B cell (primary cell): Measurements from ENCODE around the gene CSF1. TPM values are rescaled to one million over a fixed set of nuclear protein-coding genes. Genes with fewer than 3 reads are reported as not detected.

Experiments
- ATAC-seq: fragments of 200-7000 bp; cut with Tn5 transposase; one replicate; pipeline ENCODE4 v1.10.0; 2021; ENCODE audit warnings: low read depth, mild to moderate bottlenecking, moderate number of reproducible peaks, moderate library complexity
- CTCF ChIA-PET: fragments of 350-600 bp; sonication (Branson Sonifier 250); formaldehyde crosslinking; loops from one replicate; lab custom pipeline; 2021; ENCODE audit warnings: antibody characterized with exemption, inconsistent platforms; lab: Charles Lee
- POLR2A ChIA-PET: fragments of 350-600 bp; sonication (Branson Sonifier 250); formaldehyde crosslinking; loops from one replicate; lab custom pipeline; 2021; ENCODE audit warnings: antibody characterized with exemption; lab: Charles Lee
- DNase-seq: peaks from one replicate; pipeline ENCODE4 v3.0.0; 2013
- H2AFZ ChIP-seq: 2 replicates; pipeline ENCODE4 v1.6.1; 2012; ENCODE audit warnings: mild to moderate bottlenecking, low read depth, low read length; ENCODE audit not compliant: insufficient read depth, poor library complexity, severe bottlenecking
- H3K27ac ChIP-seq, 2 donors: 1 replicate in 1 of 2; 2 replicates in 1 of 2; pipeline ENCODE4 v1.5.1; 2012 to 2013; ENCODE audit warnings: low read length in 2 of 2, mild to moderate bottlenecking in 2 of 2, moderate library complexity in 1 of 2
- H3K27me3 ChIP-seq, 4 experiments: fragments of 200-600 bp in 1 of 4; sonication (generic) in 1 of 4; replicated peaks in 1 of 4; 1 replicate in 2 of 4; 2 replicates in 2 of 4; pipeline versions ENCODE4 v1.6.1 to v1.7.0; 2013 to 2016; ENCODE audit warnings: low read length in 3 of 4, mild to moderate bottlenecking in 2 of 4, mixed read lengths in 1 of 4, moderate library complexity in 1 of 4; ENCODE audit not compliant: insufficient read depth in 4 of 4, control insufficient read depth in 3 of 4; ENCODE audit errors: control extremely low read depth in 1 of 4
- H3K36me3 ChIP-seq, 2 experiments: replicated peaks in 1 of 2; 1 replicate in 1 of 2; 2 replicates in 1 of 2; pipeline versions ENCODE4 v1.6.1 to v1.7.1; 2013; ENCODE audit warnings: low read length in 1 of 2; ENCODE audit not compliant: insufficient read depth in 2 of 2, control insufficient read depth in 1 of 2; ENCODE audit errors: control extremely low read depth in 1 of 2, extremely low read depth in 1 of 2
- H3K4me1 ChIP-seq, 2 donors: fragments of 200-600 bp in 1 of 2; sonication (generic) in 1 of 2; 1 replicate in 1 of 2; 2 replicates in 1 of 2; pipeline versions ENCODE4 v1.5.1 to v1.6.1; 2013 to 2017; ENCODE audit warnings: low read length in 2 of 2; ENCODE audit not compliant: control insufficient read depth in 2 of 2, insufficient read depth in 2 of 2
- H3K4me2 ChIP-seq: replicated peaks from 2 replicates; pipeline ENCODE3; 2012; ENCODE audit warnings: mild to moderate bottlenecking, low read depth, low read length; ENCODE audit not compliant: poor library complexity, severe bottlenecking
- H3K4me3 ChIP-seq, 5 experiments: fragments of 200-600 bp in 1 of 5; sonication (generic) in 1 of 5; 1 replicate in 3 of 5; 2 replicates in 2 of 5; pipeline versions ENCODE4 v1.5.1 to v1.7.0; 2011 to 2016; ENCODE audit warnings: low read length in 4 of 5, mild to moderate bottlenecking in 4 of 5, low read depth in 2 of 5, control low read depth in 1 of 5, moderate library complexity in 1 of 5; ENCODE audit not compliant: insufficient read depth in 1 of 5; ENCODE audit errors: control extremely low read depth in 1 of 5, extremely low read depth in 1 of 5
- H3K79me2 ChIP-seq: fragments of 200-600 bp; sonication (generic); one replicate; pipeline ENCODE4 v1.6.0; 2016; ENCODE audit warnings: low read length; ENCODE audit not compliant: control insufficient read depth, insufficient read depth
- H3K9ac ChIP-seq: fragments of 200-600 bp; sonication (generic); 2 replicates; pipeline ENCODE4 v1.6.1; 2017; ENCODE audit warnings: mild to moderate bottlenecking, low read length, moderate library complexity
- H3K9me3 ChIP-seq, 3 donors: one replicate each; pipeline versions ENCODE4 v1.6.1 to v1.7.1; 2013; ENCODE audit warnings: low read length in 2 of 3; ENCODE audit not compliant: control insufficient read depth in 2 of 3, insufficient read depth in 1 of 3; ENCODE audit errors: control extremely low read depth in 1 of 3
- H4K20me1 ChIP-seq: 2 replicates; pipeline ENCODE4 v1.6.0; 2012; ENCODE audit warnings: mild to moderate bottlenecking, low read length; ENCODE audit not compliant: insufficient read depth, control insufficient read depth, poor library complexity, severe bottlenecking
- H3K27ac Mint-ChIP-seq: one replicate; pipeline ENCODE4 v1.8.0; 2021; ENCODE audit warnings: mixed read lengths
- H3K27me3 Mint-ChIP-seq: one replicate; pipeline ENCODE4 v1.8.0; 2021; ENCODE audit warnings: mixed read lengths
- H3K4me1 Mint-ChIP-seq: one replicate; pipeline ENCODE4 v1.8.0; 2021; ENCODE audit warnings: mixed read lengths
- H3K4me3 Mint-ChIP-seq: one replicate; pipeline ENCODE4 v1.8.0; 2021; ENCODE audit warnings: mixed read lengths
- H3K9me3 Mint-ChIP-seq: one replicate; pipeline ENCODE4 v1.8.0; 2022; ENCODE audit warnings: mixed read lengths; ENCODE audit not compliant: insufficient read depth
- CTCF ChIP-seq: fragments of 200-600 bp; IDR thresholded peaks from one replicate; pipeline ENCODE4 v1.8.0; 2022; ENCODE audit warnings: antibody characterized with exemption, mild to moderate bottlenecking
- EZH2 ChIP-seq: IDR thresholded peaks from 2 replicates; pipeline ENCODE4 v1.6.1; 2012; ENCODE audit warnings: borderline replicate concordance, low read depth, mild to moderate bottlenecking, moderate library complexity, low read length; ENCODE audit not compliant: insufficient read depth, poor library complexity, severe bottlenecking
- WGBS: methylation state at CpG from one replicate; pipeline ENCODE4 v1.1.5; 2013; ENCODE audit warnings: missing lambda C conversion rate; ENCODE audit not compliant: insufficient coverage; 5-methylcytosine and 5-hydroxymethylcytosine counted together
- intact Hi-C: fragments of 100-400 bp; cut with micrococcal nuclease; formaldehyde crosslinking; loops from one replicate; pipeline ENCODE4 v1.10.0; 2022
- polyA plus RNA-seq: library from polyadenylated mRNA; depleted of rRNA; stranded (reverse); fragments of >200 nt; gene quantifications from 2 replicates; pipeline ENCODE4 v1.2.3, GENCODE V29; 2012
- total RNA-seq, 2 donors: library from RNA; stranded (reverse); fragments of 120-200 nt in 1 of 2; gene quantifications; 1 replicate in 1 of 2; 2 replicates in 1 of 2; pipeline versions ENCODE4 v1.2.3 to v1.2.4, GENCODE V29; 2013 to 2022

CSF1 gene
- total and polyA plus RNA-seq, 2 donors (not counting 1 experiment from before 2014, with no cell fraction given): 0.55 to 4.2 TPM

GRCh38 chr1:109925159-109925990 is 14.7 kb downstream of the CSF1 start:
- CTCF ChIA-PET: no interaction called here
- no peaks in the 10 kb centered on the region for H3K4me1 Mint-ChIP-seq
- H3K27ac ChIP-seq: no peak overlapping the region
- no peak for DNase-seq
- no peaks in the 10 kb centered on the region for H4K20me1 ChIP-seq
- no peak overlapping the region for H3K9ac ChIP-seq
- H3K79me2 ChIP-seq: no peaks in the 10 kb centered on the region
- intact Hi-C loops: no loop called here
- H3K4me3 Mint-ChIP-seq: no peak overlapping the region
- no peak overlapping the region for H3K27ac Mint-ChIP-seq
- no peaks in the 10 kb centered on the region for H3K4me1 ChIP-seq
- ATAC-seq: no peak
- H3K36me3 ChIP-seq: no peaks in the 10 kb centered on the region
- H2AFZ ChIP-seq: no peak overlapping the region
- POLR2A ChIA-PET: no interaction called here
- TF ChIP-seq CTCF (no peak), EZH2 (no peak)
- H3K27me3 ChIP-seq: no peaks in the 10 kb centered on the region
- 93% methylated on average over 8 of the region's 8 CpGs for WGBS
- H3K27me3 Mint-ChIP-seq: no peaks in the 10 kb centered on the region
- H3K4me3 ChIP-seq: no peak overlapping the region
- peaks cover 0 to 10% (median 0%) of the 10 kb centered on the region in 3 donors for H3K9me3 ChIP-seq
- no peak overlapping the region for H3K4me2 ChIP-seq
- H3K9me3 Mint-ChIP-seq: no peaks in the 10 kb centered on the region

GRCh38 chr1:109926662-109927300 is 16.1 kb downstream of the CSF1 start:
- H3K27ac Mint-ChIP-seq: no peak overlapping the region
- Histone ChIP-seq H3K4me2 (no peak overlapping the region), H4K20me1 (no peaks in the 10 kb centered on the region), H3K4me1 (no peaks in the 10 kb centered on the region), H3K27ac (no peak overlapping the region), H3K9me3 (peaks cover 0 to 10% (median 0%) of the 10 kb centered on the region in 3 donors), H3K36me3 (no peaks in the 10 kb centered on the region), H2AFZ (no peak overlapping the region), H3K9ac (no peak overlapping the region), H3K79me2 (no peaks in the 10 kb centered on the region), H3K4me3 (no peak overlapping the region), H3K27me3 (no peaks in the 10 kb centered on the region)
- intact Hi-C loops: no loop called here
- no peaks in the 10 kb centered on the region for H3K27me3 Mint-ChIP-seq
- DNase-seq (no peak), ATAC-seq (no peak)
- TF ChIP-seq EZH2: no peak
- TF ChIP-seq CTCF: no peak
- no peaks in the 10 kb centered on the region for H3K9me3 Mint-ChIP-seq
- POLR2A ChIA-PET: no interaction called here
- H3K4me3 Mint-ChIP-seq: no peak overlapping the region
- WGBS: 91% methylated on average over 1 of the region's 2 CpGs
- CTCF ChIA-PET: no interaction called here
- H3K4me1 Mint-ChIP-seq: no peaks in the 10 kb centered on the region
